Measurements from ENCODE around the gene NSMF.
"Not testable (repeated sequence)": the region's sequence is repeated elsewhere in the genome, so short reads cannot be mapped to it uniquely, and the experiment has no call there.

The NSMF gene

GRCh38 chr9:137412431-137412830 is 46.7 kb downstream of the NSMF start:
- DNase-seq (ENCODE audit: low spot score) = no peak

GRCh38 chr9:137411645-137412380 is 47.3 kb downstream of the NSMF start:
- peak; percentile 88 for DNase-seq (ENCODE audit: low spot score)

- no peak for DNase-seq (ENCODE audit: low spot score)
These were observed 47.9 kb downstream of the NSMF start for GRCh38 chr9:137411260-137411644.

- no peak for DNase-seq (ENCODE audit: low spot score)
These were observed 48.3 kb downstream of the NSMF start for GRCh38 chr9:137410891-137411249.

GRCh38 chr9:137410236-137410890 is 48.8 kb downstream of the NSMF start:
- DNase-seq (ENCODE audit: low spot score) = not testable (repeated sequence)

GRCh38 chr9:137409515-137409914 is 49.6 kb downstream of the NSMF start:
- DNase-seq (ENCODE audit: low spot score) = no peak

- no peak for DNase-seq (ENCODE audit: low spot score)
These were observed 50.3 kb downstream of the NSMF start for GRCh38 chr9:137408651-137409405.

GRCh38 chr9:137407590-137408300 is 51.4 kb downstream of the NSMF start:
- DNase-seq (ENCODE audit: low spot score) = no peak

GRCh38 chr9:137406876-137407589 is 52.1 kb downstream of the NSMF start:
- DNase-seq (ENCODE audit: low spot score) = no peak

- DNase-seq (ENCODE audit: low spot score) = no peak
These were observed 52.9 kb downstream of the NSMF start for GRCh38 chr9:137406085-137406760.

GRCh38 chr9:137405677-137406081 is 53.5 kb downstream of the NSMF start:
- no peak for DNase-seq (ENCODE audit: low spot score)

- no peak for DNase-seq (ENCODE audit: low spot score)
These were observed 54.1 kb downstream of the NSMF start for GRCh38 chr9:137404961-137405567.

GRCh38 chr9:137403269-137403668 is 55.9 kb downstream of the NSMF start:
- DNase-seq (ENCODE audit: low spot score) = no peak

- no peak for DNase-seq (ENCODE audit: low spot score)
These were observed 56.4 kb downstream of the NSMF start for GRCh38 chr9:137402746-137403145.

GRCh38 chr9:137398561-137399468 is 60.3 kb downstream of the NSMF start:
- no peak for DNase-seq (ENCODE audit: low spot score)

- DNase-seq (ENCODE audit: low spot score) = no peak
These were observed 61.3 kb downstream of the NSMF start for GRCh38 chr9:137397675-137398423.
